D721Med (cell line): ENCODE results near the gene WDR74.
"Not testable (repeated sequence)": the region's sequence is repeated elsewhere in the genome, so short reads cannot be mapped to it uniquely, and the experiment has no call there.

ENCODE experiments used
- DNase-seq: peaks from one replicate; pipeline ENCODE4 v3.0.0; 2011; ENCODE audit warnings: low spot score; ENCODE audit not compliant: insufficient read length
- FAIRE-seq: peaks from 2 replicates; lab custom pipeline; 2011; peaks lifted over from hg19 to GRCh38; lab: Jason Lieb, UNC
- CTCF ChIP-seq: IDR thresholded peaks from 2 replicates; pipeline ENCODE4 v1.5.1; 2012; ENCODE audit warnings: mild to moderate bottlenecking, control low read depth; ENCODE audit not compliant: insufficient read depth; ENCODE audit errors: missing control alignments

The WDR74 gene

GRCh38 chr11:62874851-62875250, 35.5 kb upstream of the WDR74 start:
- DNase-seq (no peak), FAIRE-seq (no peak)
- no peak for TF ChIP-seq CTCF

- FAIRE-seq = no peak
- no peak for TF ChIP-seq CTCF
- no peak for DNase-seq
Measured at GRCh38 chr11:62865635-62866034, 26.2 kb upstream of the WDR74 start.

GRCh38 chr11:62863687-62864335, 24.4 kb upstream of the WDR74 start:
- FAIRE-seq = no peak
- no peak for TF ChIP-seq CTCF
- DNase-seq = no peak

- DNase-seq, FAIRE-seq: not testable (repeated sequence)
Measured at GRCh38 chr11:62861564-62862192, 22.3 kb upstream of the WDR74 start.

- FAIRE-seq (no peak), DNase-seq (no peak)
- no peak for TF ChIP-seq CTCF
Measured at GRCh38 chr11:62860835-62861563, 21.6 kb upstream of the WDR74 start.

- FAIRE-seq, DNase-seq: not testable (repeated sequence)
Measured at GRCh38 chr11:62859281-62859703, 19.9 kb upstream of the WDR74 start.

GRCh38 chr11:62858201-62858600, 18.8 kb upstream of the WDR74 start:
- DNase-seq = no peak
- no peak for FAIRE-seq
- no peak for TF ChIP-seq CTCF

GRCh38 chr11:62857541-62857982, 18.2 kb upstream of the WDR74 start:
- no peak for FAIRE-seq
- TF ChIP-seq CTCF = no peak
- DNase-seq = no peak
